Left lung (tissue), 10 donors: ENCODE results near the gene EQTN. TPM values are rescaled to one million over a fixed set of nuclear protein-coding genes. Genes with fewer than 3 reads are reported as not detected.

Experiments used
- ATAC-seq: fragments of 200-7000 bp; cut with Tn5 transposase; one replicate; pipeline ENCODE4 v1.9.1; 2020; ENCODE audit warnings: moderate library complexity
- DNase-seq, 4 donors: peaks; one replicate each; pipeline ENCODE4 v3.0.0-alpha.2; 2013 to 2020
- H3K27ac ChIP-seq, 2 donors: fragments of 200-600 bp; sonication (generic) in 1 of 2; one replicate each; pipeline versions ENCODE4 v1.5.0 to v1.8.0; 2020 to 2021
- H3K27me3 ChIP-seq, 2 donors: fragments of 200-600 bp; sonication (generic) in 1 of 2; one replicate each; pipeline versions ENCODE4 v1.5.0 to v1.8.0; 2020 to 2021
- H3K36me3 ChIP-seq, 2 donors: fragments of 200-600 bp; sonication (generic) in 1 of 2; one replicate each; pipeline versions ENCODE4 v1.5.0 to v1.8.0; 2020 to 2021
- H3K4me1 ChIP-seq, 2 donors: fragments of 200-600 bp; one replicate each; pipeline ENCODE4 v1.8.0; 2021
- H3K4me3 ChIP-seq, 2 donors: fragments of 200-600 bp; sonication (generic) in 1 of 2; one replicate each; pipeline versions ENCODE4 v1.5.0 to v1.8.0; 2020 to 2021; ENCODE audit warnings: mild to moderate bottlenecking in 1 of 2
- H3K9me3 ChIP-seq, 2 donors: fragments of 200-600 bp; sonication (generic) in 1 of 2; one replicate each; pipeline versions ENCODE4 v1.5.0 to v1.8.0; 2020 to 2021
- CTCF ChIP-seq, 2 donors: fragments of 200-600 bp; sonication (generic) in 1 of 2; IDR thresholded peaks; one replicate each; pipeline versions ENCODE4 v1.5.0 to v1.8.0; 2021; ENCODE audit warnings: antibody characterized with exemption in 2 of 2
- intact Hi-C, 2 donors: fragments of 100-400 bp; cut with DNase I; formaldehyde crosslinking; loops; one replicate each; pipeline versions ENCODE4 v1.11.2 to v1.14.2; 2022
- polyA plus RNA-seq, 6 donors: library from polyadenylated mRNA; unstranded; fragments of 120-200 nt; gene quantifications; one replicate each; pipeline ENCODE4 v1.2.1, GENCODE V29; 2013; ENCODE audit not compliant: insufficient read length in 6 of 6
- total RNA-seq, 2 donors: library from RNA; stranded (reverse); fragmentation: NEBNext Ultra II Directional; extraction: Animal tissue kit (Norgen Biotek cat#: 25700); gene quantifications; one replicate each; pipeline ENCODE4 v1.2.1, GENCODE V29; 2021
- donor health status: DM: no; HTN: yes; CAD: no.
- donor health status: DM: no; HTN: no; CAD: no.

The EQTN gene
- total and polyA plus RNA-seq, 8 donors: 0.26 to 0.99 (median 0.39) TPM

GRCh38 chr9:27303219-27303618 lies 6.3 kb upstream of the EQTN start:
- Histone ChIP-seq H3K4me1 (no peaks in the 10 kb centered on the region), H3K36me3 (no peaks in the 10 kb centered on the region), H3K27ac (no peak overlapping the region), H3K27me3 (no peaks in the 10 kb centered on the region), H3K4me3 (no peak overlapping the region), H3K9me3 (no peaks in the 10 kb centered on the region)
- no peak for TF ChIP-seq CTCF (IDR thresholded peaks at IDR 0.05)
- no peak for ATAC-seq
- intact Hi-C loops: no loop called here
- no peak for DNase-seq

GRCh38 chr9:27293996-27294395 lies 3.0 kb downstream of the EQTN start:
- H3K36me3 ChIP-seq: no peaks in the 10 kb centered on the region
- no peak for TF ChIP-seq CTCF (IDR thresholded peaks at IDR 0.05)
- H3K27ac ChIP-seq: no peak overlapping the region
- intact Hi-C loops: no loop called here
- DNase-seq (no peak), ATAC-seq (no peak)
- H3K4me1 ChIP-seq: no peaks in the 10 kb centered on the region
- no peaks in the 10 kb centered on the region for H3K9me3 ChIP-seq
- H3K27me3 ChIP-seq: no peaks in the 10 kb centered on the region
- no peak overlapping the region for H3K4me3 ChIP-seq

- no peak for ATAC-seq
- DNase-seq: no peak
- H3K9me3 ChIP-seq: no peaks in the 10 kb centered on the region
- H3K27me3 ChIP-seq: no peaks in the 10 kb centered on the region
- intact Hi-C loops: no loop called here
- H3K36me3 ChIP-seq: no peaks in the 10 kb centered on the region
- H3K4me1 ChIP-seq: no peaks in the 10 kb centered on the region
- no peak overlapping the region for H3K27ac ChIP-seq
- TF ChIP-seq CTCF (IDR thresholded peaks at IDR 0.05): no peak
- H3K4me3 ChIP-seq: no peak overlapping the region
Measured at GRCh38 chr9:27292659-27293405, 4.1 kb downstream of the EQTN start.

GRCh38 chr9:27291292-27291691 lies 5.7 kb downstream of the EQTN start:
- no peaks in the 10 kb centered on the region for H3K36me3 ChIP-seq
- intact Hi-C loops: no loop called here
- no peak for DNase-seq
- H3K27ac ChIP-seq: no peak overlapping the region
- TF ChIP-seq CTCF (IDR thresholded peaks at IDR 0.05): no peak
- ATAC-seq: peak; percentile 61
- no peaks in the 10 kb centered on the region for H3K27me3 ChIP-seq
- no peaks in the 10 kb centered on the region for H3K4me1 ChIP-seq
- no peak overlapping the region for H3K4me3 ChIP-seq
- no peaks in the 10 kb centered on the region for H3K9me3 ChIP-seq

GRCh38 chr9:27282269-27282668 lies 14.7 kb downstream of the EQTN start:
- DNase-seq (no peak), ATAC-seq (no peak)
- Histone ChIP-seq H3K36me3 (no peaks in the 10 kb centered on the region), H3K9me3 (no peaks in the 10 kb centered on the region), H3K4me3 (no peak overlapping the region), H3K27ac (no peak overlapping the region), H3K4me1 (no peaks in the 10 kb centered on the region), H3K27me3 (no peaks in the 10 kb centered on the region)
- no peak for TF ChIP-seq CTCF (IDR thresholded peaks at IDR 0.05)
- intact Hi-C loops: no loop called here
